HG03135 (cell line): ENCODE measurements around the gene GNAS-AS1.

Experiments
- ATAC-seq: cut with Tn5 transposase; IDR thresholded peaks from one replicate; pipeline ENCODE4 v1.9.1; 2021; ENCODE audit warnings: mild to moderate bottlenecking, moderate library complexity; ENCODE audit not compliant: unreplicated experiment

Gene GNAS-AS1

GRCh38 chr20:58787211-58788005 lies 63.3 kb downstream of the GNAS-AS1 start:
- ATAC-seq, result no peak

GRCh38 chr20:58784321-58785074 lies 66.2 kb downstream of the GNAS-AS1 start:
- no peak for ATAC-seq

- ATAC-seq, result no peak
These were observed 67.1 kb downstream of the GNAS-AS1 start for GRCh38 chr20:58783511-58784011.

GRCh38 chr20:58781138-58781537 lies 69.6 kb downstream of the GNAS-AS1 start:
- no peak for ATAC-seq

- ATAC-seq, result no peak
These were observed 71.9 kb downstream of the GNAS-AS1 start for GRCh38 chr20:58778760-58779159.

- ATAC-seq, result no peak
These were observed 73.0 kb downstream of the GNAS-AS1 start for GRCh38 chr20:58777657-58778056.

- ATAC-seq, result no peak
These were observed 74.6 kb downstream of the GNAS-AS1 start for GRCh38 chr20:58776109-58776508.

GRCh38 chr20:58775371-58775770 lies 75.3 kb downstream of the GNAS-AS1 start:
- no peak for ATAC-seq

GRCh38 chr20:58774667-58775263 lies 75.9 kb downstream of the GNAS-AS1 start:
- ATAC-seq, result no peak

GRCh38 chr20:58774214-58774613 lies 76.5 kb downstream of the GNAS-AS1 start:
- no peak for ATAC-seq

- ATAC-seq, result no peak
These were observed 77.9 kb downstream of the GNAS-AS1 start for GRCh38 chr20:58772786-58773185.
